ENCODE data around the gene ATRIP.

The ATRIP gene

DNA sequence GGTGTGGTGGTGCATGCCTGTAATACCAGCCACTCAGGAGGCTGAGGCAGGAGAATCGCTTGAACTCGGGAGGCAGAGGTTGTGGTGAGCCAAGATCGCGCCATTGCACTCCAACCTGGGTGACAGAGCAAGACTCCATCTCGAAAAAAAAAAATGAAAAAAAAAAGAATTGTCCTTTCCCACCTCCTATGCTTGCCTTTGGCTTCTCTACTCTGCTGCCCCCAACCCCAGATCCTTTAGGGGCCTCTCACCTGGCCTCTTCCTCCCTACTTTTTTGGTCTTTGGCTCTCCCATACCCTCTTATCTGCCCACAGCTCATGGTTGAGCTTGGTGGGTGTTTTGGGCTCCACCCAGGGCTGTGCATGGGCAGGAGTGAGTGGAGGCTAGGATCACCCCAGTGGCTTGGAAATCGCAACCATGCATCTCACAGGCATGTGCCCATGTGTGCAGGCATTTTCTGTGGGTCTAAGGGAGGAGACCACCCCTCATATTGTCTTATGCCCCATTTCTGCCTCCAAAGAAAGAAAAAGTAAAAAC lies 59.5 kb downstream of the ATRIP start:
- H3K4me3 ChIP-seq (ENCODE audit: severe bottlenecking): no peak overlapping the region
- H3K27ac ChIP-seq (ENCODE audit: poor library complexity, severe bottlenecking): peak overlapping the region; percentile 71
- TF ChIP-seq, protein P1, sequence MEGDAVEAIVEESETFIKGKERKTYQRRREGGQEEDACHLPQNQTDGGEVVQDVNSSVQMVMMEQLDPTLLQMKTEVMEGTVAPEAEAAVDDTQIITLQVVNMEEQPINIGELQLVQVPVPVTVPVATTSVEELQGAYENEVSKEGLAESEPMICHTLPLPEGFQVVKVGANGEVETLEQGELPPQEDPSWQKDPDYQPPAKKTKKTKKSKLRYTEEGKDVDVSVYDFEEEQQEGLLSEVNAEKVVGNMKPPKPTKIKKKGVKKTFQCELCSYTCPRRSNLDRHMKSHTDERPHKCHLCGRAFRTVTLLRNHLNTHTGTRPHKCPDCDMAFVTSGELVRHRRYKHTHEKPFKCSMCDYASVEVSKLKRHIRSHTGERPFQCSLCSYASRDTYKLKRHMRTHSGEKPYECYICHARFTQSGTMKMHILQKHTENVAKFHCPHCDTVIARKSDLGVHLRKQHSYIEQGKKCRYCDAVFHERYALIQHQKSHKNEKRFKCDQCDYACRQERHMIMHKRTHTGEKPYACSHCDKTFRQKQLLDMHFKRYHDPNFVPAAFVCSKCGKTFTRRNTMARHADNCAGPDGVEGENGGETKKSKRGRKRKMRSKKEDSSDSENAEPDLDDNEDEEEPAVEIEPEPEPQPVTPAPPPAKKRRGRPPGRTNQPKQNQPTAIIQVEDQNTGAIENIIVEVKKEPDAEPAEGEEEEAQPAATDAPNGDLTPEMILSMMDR (IDR thresholded peaks at IDR 0.05; ENCODE audit: poor library complexity, severe bottlenecking): no peak
- H3K27me3 ChIP-seq (ENCODE audit: insufficient read depth, poor library complexity, severe bottlenecking): no peaks in the 10 kb centered on the region
- peaks cover 15% of the 10 kb centered on the region for H3K4me1 ChIP-seq (ENCODE audit: insufficient read depth, poor library complexity, severe bottlenecking)
- ATAC-seq (ENCODE audit: low read depth) (no peak), DNase-seq (ENCODE audit: low spot score) (no peak)
- H3K36me3 ChIP-seq (ENCODE audit: low read depth): no peaks in the 10 kb centered on the region
- no peaks in the 10 kb centered on the region for H3K9me3 ChIP-seq (ENCODE audit: severe bottlenecking)

DNA sequence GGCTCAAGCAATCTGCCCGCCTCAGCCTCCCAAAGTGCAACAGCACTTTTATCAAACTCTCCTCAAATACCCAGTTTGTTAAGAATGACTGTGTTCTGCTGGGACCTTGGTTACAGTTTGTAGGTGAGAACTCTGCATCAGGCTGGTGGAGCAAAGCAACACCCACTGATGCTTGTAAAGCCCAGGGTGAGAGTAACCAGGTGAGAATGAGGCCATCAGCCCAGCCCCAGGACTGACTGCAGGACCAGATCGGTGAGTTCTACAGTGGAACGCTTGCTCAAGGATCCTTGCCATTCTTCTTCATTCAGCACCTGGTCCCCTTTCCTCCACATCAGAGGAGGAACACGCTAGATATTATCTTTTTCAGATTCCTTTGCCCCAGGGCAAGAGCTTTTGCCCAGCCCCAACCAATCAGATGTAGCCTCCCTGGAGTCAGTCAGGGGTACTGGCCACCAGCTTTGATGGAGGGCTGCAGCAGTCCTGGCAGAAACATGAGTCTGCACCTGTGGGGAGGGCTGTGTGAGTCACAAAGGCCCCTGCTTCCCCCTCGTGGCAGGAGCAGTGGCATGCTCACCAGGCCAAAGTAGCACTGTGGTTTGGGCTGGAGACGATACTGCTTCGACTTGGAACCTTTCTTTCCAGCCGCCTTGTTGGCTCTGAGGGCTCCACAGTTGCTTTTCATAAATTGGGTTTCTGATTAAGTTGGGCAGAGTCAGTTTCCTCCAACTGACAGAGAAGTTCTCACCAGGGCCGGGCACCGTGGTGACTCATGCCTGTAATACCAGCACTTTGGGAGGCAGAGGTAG lies 60.9 kb downstream of the ATRIP start:
- Histone ChIP-seq H3K4me1 (ENCODE audit: insufficient read depth, poor library complexity, severe bottlenecking) (peaks cover 15% of the 10 kb centered on the region), H3K27me3 (ENCODE audit: insufficient read depth, poor library complexity, severe bottlenecking) (no peaks in the 10 kb centered on the region), H3K27ac (ENCODE audit: poor library complexity, severe bottlenecking) (peak overlapping the region; percentile 71), H3K36me3 (ENCODE audit: low read depth) (no peaks in the 10 kb centered on the region), H3K9me3 (ENCODE audit: severe bottlenecking) (no peaks in the 10 kb centered on the region), H3K4me3 (ENCODE audit: severe bottlenecking) (no peak overlapping the region)
- TF ChIP-seq, protein P1 (IDR thresholded peaks at IDR 0.05; ENCODE audit: poor library complexity, severe bottlenecking): peak; percentile 81
- DNase-seq (ENCODE audit: low spot score) (peak; percentile 90), ATAC-seq (ENCODE audit: low read depth) (peak; percentile 79)

DNA sequence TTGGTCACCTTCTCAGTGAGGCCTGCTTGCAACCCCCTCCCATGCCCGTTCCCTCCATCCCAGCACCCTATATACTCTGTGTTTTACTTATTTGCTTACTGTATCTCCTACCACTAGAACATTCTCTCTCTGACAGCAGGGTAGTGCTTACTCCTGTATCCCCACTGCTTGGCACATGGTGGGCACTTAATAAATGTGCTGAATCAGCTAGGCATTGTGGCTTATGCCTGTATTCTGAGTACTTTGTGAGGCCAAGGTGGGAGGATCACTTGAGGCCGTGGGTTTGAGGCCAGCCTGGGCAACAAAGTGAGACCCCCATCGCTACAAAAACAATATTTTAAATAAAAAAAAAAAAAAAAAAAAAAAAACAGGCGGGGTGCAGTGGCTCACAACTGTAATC lies 65.0 kb downstream of the ATRIP start:
- no peaks in the 10 kb centered on the region for H3K27me3 ChIP-seq (ENCODE audit: insufficient read depth, poor library complexity, severe bottlenecking)
- no peaks in the 10 kb centered on the region for H3K36me3 ChIP-seq (ENCODE audit: low read depth)
- H3K4me1 ChIP-seq (ENCODE audit: insufficient read depth, poor library complexity, severe bottlenecking): peaks cover 10% of the 10 kb centered on the region
- TF ChIP-seq, protein P1 (IDR thresholded peaks at IDR 0.05; ENCODE audit: poor library complexity, severe bottlenecking): no peak
- no peak overlapping the region for H3K4me3 ChIP-seq (ENCODE audit: severe bottlenecking)
- no peaks in the 10 kb centered on the region for H3K9me3 ChIP-seq (ENCODE audit: severe bottlenecking)
- DNase-seq (ENCODE audit: low spot score) (no peak), ATAC-seq (ENCODE audit: low read depth) (no peak)
- H3K27ac ChIP-seq (ENCODE audit: poor library complexity, severe bottlenecking): no peak overlapping the region

DNA sequence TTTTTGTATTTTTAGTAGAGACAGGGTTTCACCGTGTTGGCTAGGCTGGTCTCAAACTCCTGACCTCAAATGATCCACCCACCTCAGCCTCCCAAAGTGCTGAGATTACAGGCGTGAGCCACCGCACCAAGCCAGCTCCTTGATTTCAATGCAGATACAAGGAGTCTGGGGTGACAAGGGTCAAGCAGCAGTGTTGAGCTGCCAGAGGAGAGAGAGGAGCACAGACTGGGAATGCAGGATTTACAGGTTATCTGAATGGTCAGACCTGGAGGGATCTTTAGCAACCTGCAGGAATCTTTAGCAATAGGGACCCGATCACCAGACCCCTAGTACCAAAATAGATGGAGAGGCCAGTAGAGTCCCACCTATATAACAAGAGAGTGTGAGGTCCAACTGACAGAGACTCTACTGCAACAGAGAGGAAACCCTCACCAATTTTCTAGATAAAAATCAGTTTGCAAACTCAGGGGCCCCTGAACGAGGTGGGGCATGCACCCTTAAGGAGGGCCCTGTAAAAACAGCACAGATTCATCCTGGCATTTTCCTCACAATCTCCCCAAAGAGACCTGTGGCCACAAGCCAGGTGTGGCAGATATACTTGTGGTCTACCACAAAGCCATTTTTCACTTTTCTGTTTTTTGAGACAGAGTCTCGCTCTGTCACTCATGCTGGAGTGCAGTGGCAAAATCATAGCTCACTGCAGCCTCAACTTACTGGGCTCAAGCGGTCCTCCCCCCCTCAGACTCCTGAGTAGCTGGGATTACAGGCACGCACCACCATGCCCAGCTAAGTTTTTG lies 68.1 kb downstream of the ATRIP start:
- H3K36me3 ChIP-seq (ENCODE audit: low read depth): no peaks in the 10 kb centered on the region
- DNase-seq (ENCODE audit: low spot score): no peak
- H3K9me3 ChIP-seq (ENCODE audit: severe bottlenecking): no peaks in the 10 kb centered on the region
- H3K4me3 ChIP-seq (ENCODE audit: severe bottlenecking): no peak overlapping the region
- H3K27me3 ChIP-seq (ENCODE audit: insufficient read depth, poor library complexity, severe bottlenecking): no peaks in the 10 kb centered on the region
- no peak for ATAC-seq (ENCODE audit: low read depth)
- TF ChIP-seq, protein P1 (IDR thresholded peaks at IDR 0.05; ENCODE audit: poor library complexity, severe bottlenecking): no peak
- no peak overlapping the region for H3K27ac ChIP-seq (ENCODE audit: poor library complexity, severe bottlenecking)
- no peaks in the 10 kb centered on the region for H3K4me1 ChIP-seq (ENCODE audit: insufficient read depth, poor library complexity, severe bottlenecking)

Data from RWPE2 (cell line).